Thyroid gland (tissue), 4 donors: ENCODE results near the gene AFF2. TPM values are rescaled to one million over a fixed set of nuclear protein-coding genes. Genes with fewer than 3 reads are reported as not detected.

Experiments
- DNase-seq, 2 donors: peaks; one replicate each; pipeline ENCODE4 v3.0.0-alpha.2; 2019
- H3K27ac ChIP-seq, 3 donors: fragments of 200-600 bp; sonication (generic); 1 replicate in 2 of 3; 2 replicates in 1 of 3; pipeline ENCODE4 v1.5.1; 2016 to 2019; ENCODE audit warnings: mild to moderate bottlenecking in 1 of 3, moderate library complexity in 1 of 3
- H3K27me3 ChIP-seq: fragments of 200-600 bp; sonication (generic); one replicate; pipeline ENCODE4 v1.5.1; 2019
- H3K36me3 ChIP-seq, 2 donors: fragments of 200-600 bp; sonication (generic); one replicate each; pipeline ENCODE4 v1.5.1; 2016 to 2019
- H3K4me1 ChIP-seq, 2 donors: fragments of 200-600 bp; sonication (generic); one replicate each; pipeline ENCODE4 v1.5.1; 2017 to 2019
- H3K4me3 ChIP-seq, 3 donors: fragments of 200-600 bp; sonication (generic); replicated peaks in 1 of 3; 1 replicate in 2 of 3; 2 replicates in 1 of 3; pipeline ENCODE4 v1.5.1; 2016; ENCODE audit warnings: mild to moderate bottlenecking in 1 of 3
- H3K9me3 ChIP-seq: fragments of 200-600 bp; sonication (generic); one replicate; pipeline ENCODE4 v1.5.1; 2017
- CTCF ChIP-seq, 6 experiments: fragments of 200-600 bp in 3 of 6; fragments of 450-650 bp in 3 of 6; sonication (generic) in 3 of 6; IDR thresholded peaks; one replicate each; pipeline ENCODE4 v1.5.1; 2016 to 2019; ENCODE audit warnings: antibody characterized with exemption in 6 of 6, mild to moderate bottlenecking in 2 of 6, inconsistent platforms in 1 of 6, moderate library complexity in 1 of 6
- POLR2A ChIP-seq, 2 donors: fragments of 450-650 bp; IDR thresholded peaks; one replicate each; pipeline ENCODE4 v1.6.1; 2017; ENCODE audit warnings: antibody characterized with exemption in 2 of 2, mild to moderate bottlenecking in 2 of 2, moderate library complexity in 1 of 2
- WGBS, 2 donors: methylation state at CpG; one replicate each; pipeline ENCODE4 v1.1.5; 2017; 5-methylcytosine and 5-hydroxymethylcytosine counted together
- intact Hi-C: fragments of 100-400 bp; cut with DNase I; formaldehyde crosslinking; loops from one replicate; pipeline ENCODE4 v1.15.1; 2023
- total RNA-seq, 4 donors: library from RNA; depleted of rRNA; stranded (reverse); fragments of >200 nt; gene quantifications; one replicate each; pipeline ENCODE4 v1.2.3, GENCODE V29; 2016

The AFF2 gene
- total RNA-seq, 4 donors from 2014 or later = 3.7 to 6.5 (median 4.4) TPM

GRCh38 chrX:148574237-148574973 is 74.0 kb downstream of the AFF2 start:
- no peak overlapping the region for H3K27ac ChIP-seq
- H3K27me3 ChIP-seq = no peaks in the 10 kb centered on the region
- 67 to 81% methylated on average over 3 of the region's 3 CpGs for WGBS, 2 donors
- intact Hi-C loops = no loop called here
- H3K36me3 ChIP-seq = no peaks in the 10 kb centered on the region
- no peaks in the 10 kb centered on the region for H3K4me1 ChIP-seq
- H3K9me3 ChIP-seq = no peaks in the 10 kb centered on the region
- no peak overlapping the region for H3K4me3 ChIP-seq
- no peak for DNase-seq
- TF ChIP-seq POLR2A (IDR thresholded peaks at IDR 0.05) (no peak), CTCF (IDR thresholded peaks at IDR 0.05) (no peak)

- Histone ChIP-seq H3K27ac (no peak overlapping the region), H3K36me3 (no peaks in the 10 kb centered on the region), H3K9me3 (no peaks in the 10 kb centered on the region), H3K27me3 (no peaks in the 10 kb centered on the region), H3K4me1 (no peaks in the 10 kb centered on the region), H3K4me3 (no peak overlapping the region)
- DNase-seq = no peak
- intact Hi-C loops = no loop called here
- WGBS, 2 donors = 84 to 94% methylated on average over 6 of the region's 6 CpGs
- TF ChIP-seq CTCF (IDR thresholded peaks at IDR 0.05) (no peak), POLR2A (IDR thresholded peaks at IDR 0.05) (no peak)
Measured at GRCh38 chrX:148576396-148576795, 76.0 kb downstream of the AFF2 start.

GRCh38 chrX:148577741-148578140 is 77.3 kb downstream of the AFF2 start:
- intact Hi-C loops = no loop called here
- WGBS, 2 donors = 71 to 90% methylated on average over 3 of the region's 3 CpGs

GRCh38 chrX:148580016-148580415 is 79.6 kb downstream of the AFF2 start:
- intact Hi-C loops = no loop called here
- Histone ChIP-seq H3K9me3 (no peaks in the 10 kb centered on the region), H3K4me1 (no peaks in the 10 kb centered on the region), H3K27ac (no peak overlapping the region), H3K27me3 (no peaks in the 10 kb centered on the region), H3K36me3 (no peaks in the 10 kb centered on the region), H3K4me3 (no peak overlapping the region)
- no peak for DNase-seq
- 0% methylated on average over 1 of the region's 1 CpG for WGBS, 2 donors
- TF ChIP-seq POLR2A (IDR thresholded peaks at IDR 0.05) (no peak), CTCF (IDR thresholded peaks at IDR 0.05) (no peak)

More at GRCh38 chrX:148577741-148578140, 77.3 kb downstream of the AFF2 start:
- TF ChIP-seq POLR2A (IDR thresholded peaks at IDR 0.05) (no peak), CTCF (IDR thresholded peaks at IDR 0.05) (no peak)
- H3K4me1 ChIP-seq = no peaks in the 10 kb centered on the region
- no peak overlapping the region for H3K4me3 ChIP-seq
- H3K27ac ChIP-seq = no peak overlapping the region
- H3K9me3 ChIP-seq = no peaks in the 10 kb centered on the region
- H3K27me3 ChIP-seq = no peaks in the 10 kb centered on the region
- no peaks in the 10 kb centered on the region for H3K36me3 ChIP-seq
- DNase-seq = no peak

GRCh38 chrX:148582353-148582752 is 81.9 kb downstream of the AFF2 start:
- DNase-seq = no peak
- Histone ChIP-seq H3K36me3 (no peaks in the 10 kb centered on the region), H3K27me3 (no peaks in the 10 kb centered on the region), H3K27ac (no peak overlapping the region), H3K4me3 (no peak overlapping the region), H3K4me1 (no peaks in the 10 kb centered on the region), H3K9me3 (no peaks in the 10 kb centered on the region)
- TF ChIP-seq CTCF (IDR thresholded peaks at IDR 0.05) = no peak
- TF ChIP-seq POLR2A (IDR thresholded peaks at IDR 0.05) = no peak
- intact Hi-C loops = no loop called here
